HG02870 (cell line): Measurements from ENCODE around the gene SLC6A8.
"Not testable (repeated sequence)": the region's sequence is repeated elsewhere in the genome, so short reads cannot be mapped to it uniquely, and the experiment has no call there.

ENCODE experiments used
- ATAC-seq: cut with Tn5 transposase; IDR thresholded peaks from one replicate; pipeline ENCODE4 v1.9.1; 2021; ENCODE audit warnings: mild to moderate bottlenecking, moderate library complexity; ENCODE audit not compliant: unreplicated experiment

Gene SLC6A8

DNA sequence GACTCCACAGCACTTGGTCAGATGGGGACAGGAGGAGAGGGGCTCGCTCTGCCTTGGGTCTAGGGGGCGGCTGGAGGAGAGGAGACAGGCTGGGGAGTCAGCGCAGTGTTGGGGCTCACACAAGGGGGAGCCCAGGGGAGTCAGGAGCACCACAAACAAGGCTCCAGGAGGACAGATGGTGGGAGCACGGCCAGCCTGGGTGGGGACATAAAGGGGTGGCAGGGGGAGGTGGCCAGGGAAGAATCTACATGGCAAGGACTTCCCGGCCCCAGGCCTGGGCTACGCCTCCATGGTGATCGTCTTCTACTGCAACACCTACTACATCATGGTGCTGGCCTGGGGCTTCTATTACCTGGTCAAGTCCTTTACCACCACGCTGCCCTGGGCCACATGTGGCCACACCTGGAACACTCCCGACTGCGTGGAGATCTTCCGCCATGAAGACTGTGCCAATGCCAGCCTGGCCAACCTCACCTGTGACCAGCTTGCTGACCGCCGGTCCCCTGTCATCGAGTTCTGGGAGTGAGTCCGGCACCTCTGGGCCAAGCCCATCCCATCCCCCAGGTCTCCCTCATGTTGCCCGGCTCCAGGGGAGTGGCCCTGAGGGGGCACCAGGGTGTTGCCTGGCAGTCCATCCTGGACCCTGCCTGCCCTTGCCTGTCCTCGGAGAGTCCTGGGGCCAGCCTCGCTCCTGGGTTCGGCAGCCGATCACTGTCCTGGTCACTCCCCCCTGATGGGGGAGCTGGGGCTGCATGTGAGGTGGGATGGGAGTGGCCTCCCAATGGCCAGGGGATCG is 3.5 kb downstream of the SLC6A8 start:
- not testable (repeated sequence) for ATAC-seq

- ATAC-seq = no peak
Observed at GRCh38 chrX:153692003-153692402, 4.3 kb downstream of the SLC6A8 start.

DNA sequence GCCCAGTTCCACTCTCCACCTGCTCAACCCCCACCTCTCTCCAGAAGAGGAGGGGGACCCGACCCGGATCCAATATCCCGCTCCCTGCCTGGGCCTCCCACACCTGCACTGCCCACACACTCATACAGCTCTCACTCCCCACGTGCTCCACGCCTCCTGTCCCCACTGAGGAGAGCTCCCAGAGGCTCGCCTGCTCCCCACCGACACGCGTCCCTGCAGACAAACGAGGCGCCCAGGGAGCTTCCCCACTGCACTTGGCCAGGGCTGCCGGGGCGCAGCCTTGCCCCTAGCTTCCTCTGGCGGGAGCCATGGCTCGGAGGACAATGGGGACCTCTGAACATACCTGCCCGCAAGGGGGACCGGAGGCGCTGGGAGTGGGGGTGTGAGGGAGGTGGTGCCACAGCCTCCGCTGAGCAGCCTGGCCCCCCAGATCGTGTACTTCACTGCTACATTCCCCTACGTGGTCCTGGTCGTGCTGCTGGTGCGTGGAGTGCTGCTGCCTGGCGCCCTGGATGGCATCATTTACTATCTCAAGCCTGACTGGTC is 5.0 kb downstream of the SLC6A8 start:
- ATAC-seq = no peak

DNA sequence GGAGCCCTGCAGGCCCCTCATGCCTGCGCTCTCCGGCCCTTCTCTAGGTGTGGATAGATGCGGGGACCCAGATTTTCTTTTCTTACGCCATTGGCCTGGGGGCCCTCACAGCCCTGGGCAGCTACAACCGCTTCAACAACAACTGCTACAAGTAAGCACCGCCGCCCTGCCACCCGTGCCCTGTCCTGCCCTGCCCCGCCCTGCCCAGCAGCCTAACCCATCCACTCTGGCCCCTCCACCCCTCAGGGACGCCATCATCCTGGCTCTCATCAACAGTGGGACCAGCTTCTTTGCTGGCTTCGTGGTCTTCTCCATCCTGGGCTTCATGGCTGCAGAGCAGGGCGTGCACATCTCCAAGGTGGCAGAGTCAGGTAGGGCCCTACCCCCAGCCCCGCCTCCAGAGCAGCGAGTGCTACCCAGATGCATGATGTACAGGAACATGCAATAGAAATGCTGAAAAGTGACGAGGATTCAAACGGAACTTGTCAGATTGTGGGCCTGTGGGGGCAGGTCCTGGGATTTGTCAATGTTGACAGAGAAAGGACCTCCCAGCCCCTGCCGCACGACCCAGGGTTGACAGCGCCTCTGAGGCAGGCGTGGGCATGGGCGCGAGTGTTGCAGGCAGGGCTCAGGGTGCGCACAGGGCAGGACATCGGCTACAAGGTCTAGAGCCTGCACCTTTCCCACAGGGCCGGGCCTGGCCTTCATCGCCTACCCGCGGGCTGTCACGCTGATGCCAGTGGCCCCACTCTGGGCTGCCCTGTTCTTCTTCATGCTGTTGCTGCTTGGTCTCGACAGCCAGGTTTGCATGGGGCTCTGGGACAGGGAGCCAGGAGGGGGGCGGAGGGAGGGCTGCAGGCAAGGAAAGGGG is 5.7 kb downstream of the SLC6A8 start:
- ATAC-seq = no peak

- ATAC-seq = not testable (repeated sequence)
Observed at GRCh38 chrX:153694256-153694655, 6.5 kb downstream of the SLC6A8 start.

GRCh38 chrX:153694687-153695270 is 7.1 kb downstream of the SLC6A8 start:
- ATAC-seq = no peak

GRCh38 chrX:153696100-153696499 is 8.4 kb downstream of the SLC6A8 start:
- ATAC-seq = no peak

- ATAC-seq = not testable (repeated sequence)
Observed at GRCh38 chrX:153696538-153696937, 8.8 kb downstream of the SLC6A8 start.

- not testable (repeated sequence) for ATAC-seq
Observed at GRCh38 chrX:153696986-153697722, 9.4 kb downstream of the SLC6A8 start.

GRCh38 chrX:153697924-153698865 is 10.5 kb downstream of the SLC6A8 start:
- ATAC-seq = no peak

GRCh38 chrX:153699210-153699783 is 11.6 kb downstream of the SLC6A8 start:
- ATAC-seq = not testable (repeated sequence)

- ATAC-seq = not testable (repeated sequence)
Observed at GRCh38 chrX:153699784-153700371, 12.2 kb downstream of the SLC6A8 start.

DNA sequence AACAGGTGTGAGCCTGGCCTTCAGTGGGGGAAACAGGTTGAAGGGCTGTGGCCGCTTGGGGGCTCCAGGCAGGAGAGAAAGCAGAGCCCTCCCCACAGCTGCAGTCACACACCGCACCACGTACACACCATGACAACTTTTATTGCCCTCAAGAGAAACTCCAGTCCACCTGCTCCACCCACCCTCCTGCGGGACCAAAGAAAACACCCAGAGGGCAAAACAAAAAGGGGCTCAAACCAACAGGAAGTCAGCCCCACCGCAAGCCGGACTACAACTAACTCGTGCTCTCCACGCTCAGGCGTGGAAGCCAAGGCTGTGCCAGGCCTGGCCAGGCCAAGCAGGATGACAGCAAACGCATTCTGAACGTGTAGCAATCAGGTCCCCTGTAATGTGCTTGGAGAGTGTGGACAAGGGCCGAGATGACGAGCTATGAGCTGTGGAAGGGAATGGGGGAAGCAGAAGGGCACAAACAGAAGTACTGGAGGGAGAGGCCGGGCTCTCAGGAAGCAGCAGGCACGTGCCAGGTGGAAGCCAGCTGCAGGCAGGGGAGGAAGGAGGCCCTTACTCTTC is 12.7 kb downstream of the SLC6A8 start:
- no peak for ATAC-seq

DNA sequence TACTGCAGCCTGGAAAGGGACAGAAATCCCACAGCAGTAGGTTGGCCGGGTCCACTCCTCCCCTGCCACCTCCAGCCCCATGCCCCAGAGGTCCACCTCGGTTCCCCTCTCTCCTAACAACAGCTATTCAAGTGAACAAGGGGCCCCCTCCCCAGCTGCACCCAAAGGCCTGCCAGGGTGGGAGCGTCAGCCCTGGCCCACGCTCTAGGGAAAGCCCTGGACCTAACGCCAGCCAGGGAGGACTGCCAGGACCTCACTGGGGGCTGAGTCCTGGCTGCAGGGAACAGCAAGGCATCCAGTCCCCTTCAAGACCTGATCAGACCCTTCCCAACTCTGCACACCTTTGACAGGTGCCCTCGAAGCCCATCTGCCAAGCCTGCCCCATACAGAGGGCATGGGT is 13.2 kb downstream of the SLC6A8 start:
- ATAC-seq = no peak

DNA sequence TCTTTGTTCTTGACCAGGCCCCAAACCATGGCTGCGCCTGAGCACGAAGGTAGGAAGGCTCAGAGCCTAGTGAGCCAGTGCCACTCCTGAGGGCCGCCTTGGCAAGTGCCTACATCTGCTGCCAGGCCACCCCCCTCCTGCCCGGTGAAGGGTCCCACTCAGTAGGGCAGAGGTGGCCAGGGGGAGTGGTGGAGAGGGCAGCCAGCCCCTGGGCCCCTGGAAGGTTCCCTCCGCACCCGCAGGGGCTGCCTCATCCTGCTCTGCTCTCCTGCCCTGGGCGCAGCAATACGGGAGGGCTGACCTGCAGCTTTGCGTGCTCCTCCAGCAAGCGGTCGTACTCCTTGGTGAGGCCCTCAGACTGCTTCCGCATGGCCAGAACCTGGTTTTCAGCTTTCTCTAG is 14.0 kb downstream of the SLC6A8 start:
- no peak for ATAC-seq

DNA sequence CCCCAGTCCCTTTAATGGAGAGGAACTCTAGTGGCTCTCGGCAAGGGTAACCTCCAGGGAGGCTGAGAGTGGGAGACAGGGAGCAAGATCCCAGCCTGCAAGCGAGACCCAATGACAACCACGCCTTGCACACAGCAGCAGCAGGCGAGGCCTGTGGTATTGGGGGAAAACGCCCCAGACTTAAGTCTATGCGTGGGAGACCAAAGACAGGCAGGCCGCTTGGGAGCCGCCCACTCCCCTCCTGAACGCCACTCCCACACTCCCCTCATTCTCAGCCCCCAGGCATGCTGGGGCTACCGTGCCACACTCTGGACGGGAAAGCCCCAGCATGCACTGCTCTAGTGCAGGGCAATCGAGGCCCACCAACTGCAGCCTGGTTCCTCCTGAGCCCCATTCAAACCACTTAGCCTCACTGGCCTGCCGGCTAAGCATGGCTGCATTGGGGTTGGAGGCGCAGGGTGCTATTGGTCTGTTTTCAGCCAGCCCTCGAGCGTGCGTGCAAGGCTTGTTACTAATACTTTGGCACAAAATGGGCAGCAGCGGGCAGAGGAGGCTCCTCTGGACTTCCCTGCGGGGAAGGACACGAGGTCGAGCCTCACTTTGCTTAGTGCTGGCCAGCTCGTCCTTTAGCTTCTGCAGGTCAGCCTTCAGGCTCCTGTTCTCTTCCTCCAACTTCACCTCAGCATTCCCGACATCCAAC is 14.8 kb downstream of the SLC6A8 start:
- ATAC-seq = no peak

GRCh38 chrX:153703036-153703370 is 15.3 kb downstream of the SLC6A8 start:
- ATAC-seq = no peak

GRCh38 chrX:153704021-153704526 is 16.3 kb downstream of the SLC6A8 start:
- no peak for ATAC-seq
